NOMO-1 (cell line): ENCODE data around the gene SYVN1.
A peak's percentile ranks its signal among the peaks of the same experiment; 100 is the strongest.
"Not testable (repeated sequence)": the region's sequence is repeated elsewhere in the genome, so short reads cannot be mapped to it uniquely, and the experiment has no call there.

ENCODE experiments used
- DNase-seq, 2 experiments: peaks; one replicate each; lab custom pipeline; 2025; ENCODE audit not compliant: unreplicated experiment in 2 of 2; lab: John Stamatoyannopoulos, UW

The SYVN1 gene

GRCh38 chr11:65134240-65134951, at the start of gene SYVN1:
Gene SYVN1, minus strand, starts transcription at chr11:65134519. Its CDS starts 918 bp downstream, at chr11:65133601.
- DNase-seq, result peak; percentile 80 to 89

- DNase-seq, result no peak
These were observed 49.0 kb upstream of the SYVN1 start for GRCh38 chr11:65183201-65183891.

GRCh38 chr11:65182258-65183170, 48.2 kb upstream of the SYVN1 start:
- DNase-seq, result no peak

- DNase-seq, result peak; percentile 76 to 85
These were observed 47.4 kb upstream of the SYVN1 start, which contains the start of gene CAPN1 for GRCh38 chr11:65181569-65182257. Gene CAPN1, plus strand, starts transcription at chr11:65181928. Its CDS starts 774 bp downstream, at chr11:65182702.

GRCh38 chr11:65180877-65181568, 46.7 kb upstream of the SYVN1 start:
- peak; percentile 37 to 60 for DNase-seq

- not testable (repeated sequence) for DNase-seq
These were observed 40.3 kb upstream of the SYVN1 start for GRCh38 chr11:65174571-65175010.

- DNase-seq, result no peak
These were observed 38.3 kb upstream of the SYVN1 start for GRCh38 chr11:65172600-65172999.

- DNase-seq, result no peak
These were observed 35.8 kb upstream of the SYVN1 start, which contains the start of gene SPDYC for GRCh38 chr11:65170058-65170534. Gene SPDYC, plus strand, starts transcription at chr11:65170233. Its CDS starts 1,125 bp downstream, at chr11:65171358.

- no peak for DNase-seq
These were observed 34.9 kb upstream of the SYVN1 start for GRCh38 chr11:65169164-65169641.

GRCh38 chr11:65167656-65168055, 33.3 kb upstream of the SYVN1 start:
- DNase-seq, result no peak

- DNase-seq, result no peak
These were observed 32.6 kb upstream of the SYVN1 start for GRCh38 chr11:65166893-65167292.

- no peak for DNase-seq
These were observed 31.3 kb upstream of the SYVN1 start for GRCh38 chr11:65165410-65166317.

GRCh38 chr11:65163684-65164083, 29.4 kb upstream of the SYVN1 start:
- no peak for DNase-seq

- DNase-seq, result no peak
These were observed 26.3 kb upstream of the SYVN1 start for GRCh38 chr11:65160643-65161042.

- no peak for DNase-seq
These were observed 24.7 kb upstream of the SYVN1 start for GRCh38 chr11:65159012-65159411.

- DNase-seq, result no peak
These were observed 23.0 kb upstream of the SYVN1 start for GRCh38 chr11:65157336-65157735.

- no peak for DNase-seq
These were observed 22.6 kb upstream of the SYVN1 start for GRCh38 chr11:65156926-65157325.

- DNase-seq, result peak in 1 of 2 experiments; percentile 11
These were observed 21.9 kb upstream of the SYVN1 start for GRCh38 chr11:65156256-65156655.
